ENCODE data around the gene EZR. TPM values are rescaled to one million over a fixed set of nuclear protein-coding genes. Genes with fewer than 3 reads are reported as not detected.

Gene EZR
- total and polyA plus RNA-seq, 2 of the 13 experiments (the other 11 are each of a cell fraction or from before 2014, with no cell fraction given): 34.7 to 60.3 TPM

DNA sequence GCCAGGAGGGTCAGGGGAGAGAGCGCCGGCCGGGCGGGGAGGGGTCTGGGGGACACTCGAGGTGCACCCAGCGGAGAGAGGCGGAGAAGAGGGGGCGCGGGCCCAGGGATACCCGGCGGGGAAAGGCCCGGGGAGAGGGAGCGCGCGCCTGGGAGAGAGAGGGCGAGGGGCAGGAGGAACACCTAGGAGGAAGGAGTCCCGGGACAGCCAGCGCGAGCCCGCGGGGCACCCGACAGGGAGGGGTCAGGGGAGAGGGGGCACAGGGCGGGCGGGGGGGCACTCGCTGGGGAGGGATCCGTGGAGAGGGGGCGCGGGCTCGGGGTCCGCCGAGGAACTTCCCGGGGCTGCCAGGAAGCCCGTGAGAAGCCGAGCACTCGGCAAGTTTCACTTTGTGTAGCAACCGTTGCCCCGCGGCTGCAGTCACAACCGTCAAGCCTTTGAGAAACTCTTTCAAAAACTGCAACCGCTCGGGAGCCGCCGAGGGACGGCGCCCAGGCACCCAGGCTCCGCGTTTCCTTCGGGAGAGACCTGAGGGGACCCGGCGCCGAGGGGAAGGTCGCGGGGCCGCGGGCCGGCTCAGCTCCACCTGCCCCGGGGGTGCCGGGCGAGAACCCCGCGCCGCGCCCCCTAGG is 471 bp downstream of the EZR start (continued):
- TF ChIP-seq TFDP2 (CRISPR knock-in tag; IDR thresholded peaks at IDR 0.05) (no peak), ZC3H13 (CRISPR knock-in tag; IDR thresholded peaks at IDR 0.05) (0 out of 2 replicates have a peak, but pooled peaks have one; percentile 51), ZNF142 (CRISPR knock-in tag; IDR thresholded peaks at IDR 0.05) (0 out of 2 replicates have a peak, but pooled peaks have one; percentile 15), NR0B2 (CRISPR knock-in tag; IDR thresholded peaks at IDR 0.05) (no peak), ZNF629 (CRISPR knock-in tag; conservative IDR thresholded peaks at IDR 0.05) (no peak; the same call in 1 of the 2 replicates), SMAD9 (CRISPR knock-in tag; IDR thresholded peaks at IDR 0.05) (no peak), MAZ (IDR thresholded peaks at IDR 0.05; ENCODE audit: borderline replicate concordance, low read depth, low read length) (no peak), MAZ (CRISPR knock-in tag; IDR thresholded peaks at IDR 0.05; ENCODE audit: low read depth) (no peak), SRSF1 (optimal IDR thresholded peaks at IDR 0.05; ENCODE audit: low read depth, low read length) (no peak), PAX8 (CRISPR knock-in tag; IDR thresholded peaks at IDR 0.05; ENCODE audit: borderline replicate concordance) (no peak), CAMTA2 (CRISPR knock-in tag; IDR thresholded peaks at IDR 0.05; ENCODE audit: borderline replicate concordance) (no peak), RBM22 (optimal IDR thresholded peaks at IDR 0.05; ENCODE audit: low read length) (no peak), ZNF672 (CRISPR knock-in tag; IDR thresholded peaks at IDR 0.05) (no peak), MLLT10 (CRISPR knock-in tag; IDR thresholded peaks at IDR 0.05) (no peak), U2AF2 (IDR thresholded peaks at IDR 0.05; ENCODE audit: low read depth, low read length) (no peak), NFE2L1 (CRISPR knock-in tag; IDR thresholded peaks at IDR 0.05; ENCODE audit: borderline replicate concordance) (no peak), TOPORS (CRISPR knock-in tag; IDR thresholded peaks at IDR 0.05) (no peak), SPEN (CRISPR knock-in tag; IDR thresholded peaks at IDR 0.05; ENCODE audit: low read depth) (no peak), ZNF136 (CRISPR knock-in tag; IDR thresholded peaks at IDR 0.05; ENCODE audit: low read depth) (no peak), ZNF546 (CRISPR knock-in tag; conservative IDR thresholded peaks at IDR 0.05) (no peak), CCAR2 (optimal IDR thresholded peaks at IDR 0.05; ENCODE audit: low read depth, low read length) (no peak)
- TF ChIP-seq, protein P1, sequence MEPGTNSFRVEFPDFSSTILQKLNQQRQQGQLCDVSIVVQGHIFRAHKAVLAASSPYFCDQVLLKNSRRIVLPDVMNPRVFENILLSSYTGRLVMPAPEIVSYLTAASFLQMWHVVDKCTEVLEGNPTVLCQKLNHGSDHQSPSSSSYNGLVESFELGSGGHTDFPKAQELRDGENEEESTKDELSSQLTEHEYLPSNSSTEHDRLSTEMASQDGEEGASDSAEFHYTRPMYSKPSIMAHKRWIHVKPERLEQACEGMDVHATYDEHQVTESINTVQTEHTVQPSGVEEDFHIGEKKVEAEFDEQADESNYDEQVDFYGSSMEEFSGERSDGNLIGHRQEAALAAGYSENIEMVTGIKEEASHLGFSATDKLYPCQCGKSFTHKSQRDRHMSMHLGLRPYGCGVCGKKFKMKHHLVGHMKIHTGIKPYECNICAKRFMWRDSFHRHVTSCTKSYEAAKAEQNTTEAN (CRISPR knock-in tag; conservative IDR thresholded peaks at IDR 0.05): no peak; the same call in 1 of the 2 replicates
